Measurements from ENCODE around the gene UGT2B11.

DNA sequence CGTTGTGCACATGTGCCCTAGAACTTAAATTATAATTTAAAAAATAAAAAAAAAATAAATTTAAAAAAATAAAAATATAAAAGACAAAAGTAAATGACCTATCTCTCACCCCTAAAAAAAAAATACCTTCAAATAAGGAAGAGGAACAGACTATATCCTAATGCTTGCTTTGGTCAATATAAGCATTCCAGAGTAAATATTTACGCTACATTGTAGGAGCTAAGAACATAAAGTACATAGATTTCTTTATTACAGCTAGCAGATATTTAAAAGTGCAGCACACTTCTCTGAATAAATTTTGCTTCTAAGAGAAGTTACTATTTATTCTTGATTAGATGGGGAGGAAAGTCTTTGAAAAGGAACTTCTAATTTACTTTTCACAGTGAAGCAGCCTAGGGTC lies 24.5 kb upstream of the UGT2B11 start:
- TF ChIP-seq POLR2AphosphoS5 (IDR thresholded peaks at IDR 0.05) (no peak), POLR2A (IDR thresholded peaks at IDR 0.05) (no peak), EP300 (IDR thresholded peaks at IDR 0.05) (no peak)
- TF ChIP-seq, protein P1, sequence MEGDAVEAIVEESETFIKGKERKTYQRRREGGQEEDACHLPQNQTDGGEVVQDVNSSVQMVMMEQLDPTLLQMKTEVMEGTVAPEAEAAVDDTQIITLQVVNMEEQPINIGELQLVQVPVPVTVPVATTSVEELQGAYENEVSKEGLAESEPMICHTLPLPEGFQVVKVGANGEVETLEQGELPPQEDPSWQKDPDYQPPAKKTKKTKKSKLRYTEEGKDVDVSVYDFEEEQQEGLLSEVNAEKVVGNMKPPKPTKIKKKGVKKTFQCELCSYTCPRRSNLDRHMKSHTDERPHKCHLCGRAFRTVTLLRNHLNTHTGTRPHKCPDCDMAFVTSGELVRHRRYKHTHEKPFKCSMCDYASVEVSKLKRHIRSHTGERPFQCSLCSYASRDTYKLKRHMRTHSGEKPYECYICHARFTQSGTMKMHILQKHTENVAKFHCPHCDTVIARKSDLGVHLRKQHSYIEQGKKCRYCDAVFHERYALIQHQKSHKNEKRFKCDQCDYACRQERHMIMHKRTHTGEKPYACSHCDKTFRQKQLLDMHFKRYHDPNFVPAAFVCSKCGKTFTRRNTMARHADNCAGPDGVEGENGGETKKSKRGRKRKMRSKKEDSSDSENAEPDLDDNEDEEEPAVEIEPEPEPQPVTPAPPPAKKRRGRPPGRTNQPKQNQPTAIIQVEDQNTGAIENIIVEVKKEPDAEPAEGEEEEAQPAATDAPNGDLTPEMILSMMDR (IDR thresholded peaks at IDR 0.05): no peak
